HT1080 (cell line): Measurements from ENCODE around the gene LDB2. TPM values are rescaled to one million over a fixed set of nuclear protein-coding genes. Genes with fewer than 3 reads are reported as not detected.
A peak's percentile ranks its signal among the peaks of the same experiment; 100 is the strongest.

Experiments used
- DNase-seq: peaks from one replicate; pipeline ENCODE4 v3.0.0-alpha.2; 2015; ENCODE audit warnings: low read depth
- total RNA-seq: library from RNA; depleted of rRNA; stranded (reverse); fragments of >200 nt; shearing (Covaris generic); gene quantifications from 2 replicates; pipeline ENCODE4 v1.2.3, GENCODE V29; 2014

Gene LDB2
- total RNA-seq, 1 experiment from 2014 or later = 3.5 TPM

- no peak for DNase-seq
Measured at GRCh38 chr4:16726368-16727050, 171.9 kb downstream of the LDB2 start.

DNA sequence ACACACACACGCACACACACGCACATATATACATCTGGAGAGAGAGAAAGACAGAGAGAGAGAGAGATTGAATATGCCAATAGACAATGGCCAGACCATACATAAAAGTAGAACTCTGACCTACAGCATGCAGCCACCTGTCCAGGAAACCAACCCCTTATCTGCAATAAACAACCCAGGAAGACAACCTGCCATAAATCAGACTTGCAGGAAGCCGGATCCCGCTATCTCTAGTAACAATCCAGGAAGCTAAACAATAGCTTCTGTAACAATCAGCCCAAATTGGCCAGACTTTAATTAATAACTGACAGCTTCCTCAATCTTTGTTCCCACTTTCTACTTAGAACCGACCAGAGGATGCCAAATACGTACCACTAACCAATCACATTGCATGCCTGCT, 173.2 kb downstream of the LDB2 start:
- DNase-seq = no peak

DNA sequence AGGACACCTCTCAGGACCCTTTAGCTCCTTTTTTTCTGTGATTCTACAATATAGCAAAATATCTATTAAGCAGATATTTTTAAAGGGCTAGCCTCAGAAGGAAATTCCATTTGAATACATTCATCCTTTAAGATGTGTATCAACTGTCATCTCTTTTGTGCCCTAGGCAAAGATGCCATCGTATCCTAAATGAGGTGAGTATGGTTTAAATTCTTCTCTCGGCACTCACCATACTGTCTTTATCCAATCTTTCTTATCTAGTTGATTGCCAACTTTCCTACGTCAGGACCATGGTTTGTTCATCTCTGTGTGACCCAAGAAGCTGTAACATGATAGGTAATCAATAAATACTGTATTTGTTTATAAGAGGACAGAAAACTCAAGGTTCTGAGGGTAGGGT, 176.0 kb downstream of the LDB2 start:
- DNase-seq = no peak

- peak; percentile 16 for DNase-seq
Measured at GRCh38 chr4:16721613-16722291, 176.7 kb downstream of the LDB2 start.

GRCh38 chr4:16720761-16721160, 177.7 kb downstream of the LDB2 start:
- no peak for DNase-seq

GRCh38 chr4:16717266-16717970, 181.0 kb downstream of the LDB2 start:
- no peak for DNase-seq

GRCh38 chr4:16715482-16715881, 183.0 kb downstream of the LDB2 start:
- no peak for DNase-seq

- DNase-seq = no peak
Measured at GRCh38 chr4:16714191-16714590, 184.3 kb downstream of the LDB2 start.

GRCh38 chr4:16713696-16714095, 184.7 kb downstream of the LDB2 start:
- DNase-seq = no peak

DNA sequence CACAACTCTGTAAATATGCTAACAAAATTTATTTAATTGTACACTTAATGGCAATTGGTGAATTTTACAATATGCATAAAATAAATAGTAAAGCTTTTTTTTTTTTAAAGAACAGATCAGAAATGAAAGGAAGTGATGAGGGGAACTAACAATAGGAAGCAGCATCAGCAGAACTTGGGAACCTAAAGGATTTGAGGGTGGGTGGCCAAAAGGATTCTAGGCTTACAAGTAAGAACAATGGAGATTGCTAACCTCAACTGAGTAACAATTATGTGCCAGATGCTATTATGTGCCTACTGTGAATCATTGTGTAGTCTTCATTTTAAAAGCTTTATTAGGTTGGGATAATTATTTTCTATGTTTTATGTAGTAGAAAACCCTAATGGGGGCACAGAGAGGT, 185.2 kb downstream of the LDB2 start:
- no peak for DNase-seq

DNA sequence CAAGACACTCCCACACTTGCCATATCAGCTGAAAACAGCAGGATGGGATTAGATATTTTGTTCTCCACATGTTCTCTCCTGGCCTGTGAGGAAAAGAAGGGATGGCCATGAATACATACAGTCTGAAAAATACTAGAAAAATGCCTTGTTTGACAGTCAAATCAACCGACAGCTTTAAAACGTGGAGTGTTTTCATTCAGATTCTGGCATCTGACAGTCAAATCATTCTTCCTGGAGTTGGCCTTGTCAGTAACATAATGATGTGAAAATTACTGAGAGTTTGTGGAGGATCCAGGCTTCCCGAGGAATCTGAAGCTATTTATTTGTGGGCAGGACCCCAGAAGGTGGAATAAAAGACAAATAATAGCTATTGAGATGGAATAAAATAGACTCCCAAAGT, 188.2 kb downstream of the LDB2 start:
- DNase-seq = no peak

DNA sequence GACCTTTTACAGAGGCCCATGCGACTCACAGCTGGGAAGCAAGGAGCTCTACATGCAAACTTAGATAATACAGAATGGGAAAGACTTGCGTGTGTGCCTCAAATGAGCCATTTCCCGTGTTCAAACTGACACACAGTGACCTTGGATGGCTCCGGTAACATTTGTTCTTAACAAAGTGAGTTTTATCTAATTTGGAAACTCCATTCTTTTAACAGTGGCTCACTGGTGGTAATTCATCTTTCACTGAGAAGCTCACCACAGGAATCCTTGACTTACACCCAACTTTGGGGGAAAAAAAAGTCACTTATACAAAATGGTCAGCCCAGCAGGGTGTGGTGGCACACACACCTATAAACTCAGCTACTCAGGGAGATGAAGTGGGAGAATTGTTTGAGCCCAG, 190.6 kb downstream of the LDB2 start:
- peak; percentile 29 for DNase-seq

DNA sequence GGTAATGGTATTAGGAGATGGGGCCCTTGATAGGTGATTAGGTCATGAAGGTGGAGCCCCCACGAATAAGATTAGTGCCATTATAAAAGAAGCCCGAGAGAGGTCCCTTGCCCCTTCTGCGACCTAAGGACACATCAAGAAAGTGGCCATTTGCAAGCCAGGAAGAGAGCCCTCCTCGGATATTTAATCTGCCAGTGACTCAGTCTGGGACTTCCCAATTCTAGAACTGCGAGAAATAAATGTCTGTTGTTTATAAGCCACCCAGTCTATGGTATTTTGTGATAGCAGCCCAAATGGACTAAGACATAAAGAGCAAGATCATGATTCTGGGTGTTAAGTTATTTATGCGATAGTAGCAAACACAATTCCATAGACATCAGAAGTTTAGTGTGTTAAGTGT, 192.2 kb downstream of the LDB2 start:
- no peak for DNase-seq

- DNase-seq = no peak
Measured at GRCh38 chr4:16705341-16705740, 193.1 kb downstream of the LDB2 start.

DNA sequence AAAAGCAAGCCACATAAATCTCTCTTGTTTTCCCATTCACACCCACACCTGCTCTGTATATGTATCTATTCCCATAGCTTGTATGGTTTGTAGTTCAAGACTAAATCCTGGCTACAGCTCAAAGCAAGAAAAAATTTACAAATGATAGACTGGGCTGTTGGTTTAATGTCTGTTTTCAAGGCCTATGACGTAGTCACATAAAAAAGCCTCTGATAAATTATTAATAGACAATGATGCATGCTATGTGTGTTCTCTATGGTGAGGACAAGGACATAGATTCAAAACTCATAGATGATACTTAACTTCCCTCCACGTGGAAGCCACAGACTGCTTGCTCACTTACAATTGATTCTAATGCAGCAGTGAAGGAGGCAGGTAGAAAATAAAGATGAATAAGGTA, 194.0 kb downstream of the LDB2 start:
- no peak for DNase-seq

- DNase-seq = no peak
Measured at GRCh38 chr4:16695896-16696295, 202.5 kb downstream of the LDB2 start.

DNA sequence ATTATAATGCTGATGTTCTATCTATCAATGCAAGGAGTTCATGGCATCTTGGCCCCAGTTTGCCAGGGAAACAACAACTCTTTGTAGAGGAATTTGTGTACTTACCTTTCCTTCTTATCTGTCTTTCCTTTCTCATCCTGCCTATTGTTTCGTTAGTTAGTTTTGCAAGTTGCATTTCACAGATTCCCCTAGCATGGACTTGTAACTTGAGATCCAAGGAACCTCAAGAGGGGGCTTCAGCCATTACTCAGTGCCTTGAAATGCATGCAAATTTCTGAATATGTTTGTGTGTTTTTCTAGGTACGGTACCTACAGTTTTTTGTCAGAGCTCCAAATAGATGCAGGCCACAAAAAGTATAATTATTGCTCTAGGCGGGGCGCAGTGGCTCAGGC, 203.6 kb downstream of the LDB2 start:
- no peak for DNase-seq

DNA sequence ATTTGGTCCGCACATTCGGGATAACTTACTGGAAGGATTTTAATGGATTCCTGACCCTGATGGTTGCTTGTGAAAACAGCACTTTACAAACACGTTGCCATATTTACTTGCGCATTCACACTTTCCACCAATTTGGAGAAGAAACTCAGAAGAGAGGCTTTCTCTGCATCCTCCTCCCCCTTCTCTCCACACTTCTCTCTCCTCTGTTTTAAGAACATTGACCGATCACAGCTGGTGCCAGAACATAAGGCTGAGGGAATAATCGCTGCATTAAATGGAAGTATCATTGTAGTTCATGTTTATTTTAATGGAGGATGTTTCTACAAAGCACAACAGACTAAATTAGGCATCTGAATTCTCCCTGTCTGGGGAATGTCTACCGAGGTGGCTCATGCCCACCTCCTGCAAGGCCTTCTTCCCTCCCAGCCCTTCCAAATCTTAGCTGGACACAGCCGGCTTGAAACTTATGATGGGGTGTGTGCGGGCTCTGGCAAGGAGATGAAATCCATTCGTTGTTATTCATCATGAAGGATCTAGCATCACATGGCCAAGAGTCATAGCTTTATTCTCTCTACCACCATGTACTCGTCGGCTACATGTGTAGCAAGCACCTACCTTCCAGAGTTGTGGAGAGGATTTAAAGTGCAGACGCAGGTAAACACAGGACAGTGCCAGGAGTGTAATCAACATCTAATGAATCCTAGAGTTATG, 204.1 kb downstream of the LDB2 start:
- DNase-seq = no peak

- DNase-seq = no peak
Measured at GRCh38 chr4:16693641-16694040, 204.8 kb downstream of the LDB2 start.

- peak; percentile 8 for DNase-seq
Measured at GRCh38 chr4:16692961-16693506, 205.4 kb downstream of the LDB2 start.

- DNase-seq = no peak
Measured at GRCh38 chr4:16692524-16692923, 205.9 kb downstream of the LDB2 start.

- no peak for DNase-seq
Measured at GRCh38 chr4:16692046-16692445, 206.4 kb downstream of the LDB2 start.
